WTC11 (cell line): Measurements from ENCODE around the gene UCK2. TPM values are rescaled to one million over a fixed set of nuclear protein-coding genes. Genes with fewer than 3 reads are reported as not detected.

ENCODE experiments used
- ATAC-seq: fragments of 200-7000 bp; cut with Tn5 transposase; 2 replicates; pipeline ENCODE4 v1.10.0; 2021; ENCODE audit warnings: mild to moderate bottlenecking, moderate library complexity
- CTCF ChIA-PET: fragments of 300-600 bp; sonication (Branson Sonifier 250); formaldehyde crosslinking; loops from one replicate; lab custom pipeline; 2021; ENCODE audit warnings: antibody characterized with exemption; lab: Charles Lee
- POLR2A ChIA-PET: fragments of 350-600 bp; sonication (Branson Sonifier 250); formaldehyde crosslinking; loops from one replicate; lab custom pipeline; 2021; ENCODE audit warnings: antibody characterized with exemption; lab: Charles Lee
- DNase-seq: peaks from one replicate; pipeline ENCODE4 v3.0.0; 2021; ENCODE audit warnings: low spot score
- H3K27ac Mint-ChIP-seq: 2 replicates; pipeline ENCODE4 v1.8.0; 2021; ENCODE audit warnings: mixed read lengths
- H3K27me3 Mint-ChIP-seq: 2 replicates; pipeline ENCODE4 v1.8.0; 2021; ENCODE audit warnings: low read depth, mild to moderate bottlenecking, moderate library complexity, mixed read lengths
- H3K36me3 Mint-ChIP-seq: 2 replicates; pipeline ENCODE4 v1.8.0; 2021; ENCODE audit warnings: mixed read lengths
- H3K4me1 Mint-ChIP-seq: 2 replicates; pipeline ENCODE4 v1.8.0; 2022; ENCODE audit warnings: mixed read lengths
- H3K4me3 Mint-ChIP-seq: 2 replicates; pipeline ENCODE4 v1.8.0; 2021; ENCODE audit warnings: mild to moderate bottlenecking, moderate library complexity, mixed read lengths
- H3K9me3 Mint-ChIP-seq: 2 replicates; pipeline ENCODE4 v1.8.0; 2021; ENCODE audit warnings: mixed read lengths
- EMX1 ChIP-seq: fragments of 250-450 bp; sonication (Bioruptor Pico); IDR thresholded peaks from 2 replicates; pipeline ENCODE4 v1.8.0; 2021; ENCODE audit warnings: mild to moderate bottlenecking
- FOXP1 ChIP-seq: sonication (generic); formaldehyde crosslinking; IDR thresholded peaks from 2 replicates; pipeline ENCODE4 v1.8.0; 2022; ENCODE audit warnings: missing genetic modification reagents, mild to moderate bottlenecking, moderate library complexity, borderline replicate concordance
- GABPB1 ChIP-seq: sonication (generic); formaldehyde crosslinking; IDR thresholded peaks from 2 replicates; pipeline ENCODE4 v1.8.1; 2023; ENCODE audit warnings: mild to moderate bottlenecking, missing genetic modification reagents
- GRHL2 ChIP-seq: fragments of 250-450 bp; sonication (Bioruptor Pico); IDR thresholded peaks from 2 replicates; pipeline ENCODE4 v1.8.0; 2022; ENCODE audit warnings: mild to moderate bottlenecking, moderate library complexity; ENCODE audit not compliant: insufficient replicate concordance, severe bottlenecking
- HMGA2 ChIP-seq: fragments of 250-450 bp; sonication (Bioruptor Pico); IDR thresholded peaks from 2 replicates; pipeline ENCODE4 v1.4.0; 2021; ENCODE audit warnings: mild to moderate bottlenecking, moderate library complexity
- KAT7 ChIP-seq: sonication (generic); formaldehyde crosslinking; IDR thresholded peaks from 2 replicates; pipeline ENCODE4 v1.8.1; 2023; ENCODE audit warnings: missing genetic modification reagents, mild to moderate bottlenecking, borderline replicate concordance
- SOX15 ChIP-seq: fragments of 250-450 bp; sonication (Bioruptor Pico); IDR thresholded peaks from 2 replicates; pipeline ENCODE4 v1.9.0; 2021; ENCODE audit warnings: mild to moderate bottlenecking
- TEAD4 ChIP-seq: sonication (generic); formaldehyde crosslinking; IDR thresholded peaks from 2 replicates; pipeline ENCODE4 v1.8.0; 2022; ENCODE audit warnings: mild to moderate bottlenecking, missing genetic modification reagents
- TP53 ChIP-seq: sonication (generic); formaldehyde crosslinking; IDR thresholded peaks from 2 replicates; pipeline ENCODE4 v1.8.1; 2023; ENCODE audit warnings: mild to moderate bottlenecking, missing genetic modification reagents
- ZNF138 ChIP-seq: sonication (generic); formaldehyde crosslinking; conservative IDR thresholded peaks from 2 replicates; pipeline ENCODE4 v1.8.1; 2022; ENCODE audit warnings: mild to moderate bottlenecking, moderate library complexity, missing genetic modification reagents
- ZNF232 ChIP-seq: sonication (generic); formaldehyde crosslinking; IDR thresholded peaks from 2 replicates; pipeline ENCODE4 v1.8.0; 2022; ENCODE audit warnings: mild to moderate bottlenecking, missing genetic modification reagents
- ZNF263 ChIP-seq: sonication (generic); formaldehyde crosslinking; IDR thresholded peaks from 2 replicates; pipeline ENCODE4 v1.8.1; 2022; ENCODE audit warnings: low read depth, mild to moderate bottlenecking, moderate library complexity, missing genetic modification reagents
- ZNF317 ChIP-seq: sonication (generic); formaldehyde crosslinking; IDR thresholded peaks from 2 replicates; pipeline ENCODE4 v1.8.1; 2023; ENCODE audit warnings: low read depth, mild to moderate bottlenecking, moderate library complexity, missing genetic modification reagents, borderline replicate concordance
- total RNA-seq: library from RNA; stranded (reverse); gene quantifications from 3 replicates; pipeline ENCODE4 v1.2.3, GENCODE V29; 2021
- TF ChIP-seq, protein P1 (sequence below): sonication (generic); formaldehyde crosslinking; IDR thresholded peaks from 2 replicates; pipeline ENCODE4 v1.8.0; 2022; ENCODE audit warnings: mild to moderate bottlenecking, missing genetic modification reagents
- TF ChIP-seq, protein P2 (sequence below): sonication (generic); formaldehyde crosslinking; IDR thresholded peaks from 2 replicates; pipeline ENCODE4 v1.8.0; 2023; ENCODE audit warnings: missing genetic modification reagents, mild to moderate bottlenecking, borderline replicate concordance
- TF ChIP-seq, protein P3 (sequence below): sonication (generic); formaldehyde crosslinking; IDR thresholded peaks from 2 replicates; pipeline ENCODE4 v1.8.1; 2023; ENCODE audit warnings: mild to moderate bottlenecking, missing genetic modification reagents
- TF ChIP-seq, protein P4 (sequence below): fragments of 250-450 bp; sonication (Bioruptor Pico); IDR thresholded peaks from 2 replicates; pipeline ENCODE4 v1.8.0; 2021; ENCODE audit warnings: mild to moderate bottlenecking
- TF ChIP-seq, protein P5 (sequence below): sonication (generic); formaldehyde crosslinking; IDR thresholded peaks from 2 replicates; pipeline ENCODE4 v1.8.1; 2022; ENCODE audit warnings: low read depth, missing genetic modification reagents, borderline replicate concordance
- TF ChIP-seq, protein P6 (sequence below): fragments of 250-450 bp; sonication (Bioruptor Pico); IDR thresholded peaks from 2 replicates; pipeline ENCODE4 v1.9.0; 2021; ENCODE audit warnings: moderate library complexity, mild to moderate bottlenecking, inconsistent platforms, borderline replicate concordance
- TF ChIP-seq, protein P7 (sequence below): sonication (generic); formaldehyde crosslinking; IDR thresholded peaks from 2 replicates; pipeline ENCODE4 v1.8.1; 2023; ENCODE audit warnings: mild to moderate bottlenecking, missing genetic modification reagents, moderate library complexity
- TF ChIP-seq, protein P8 (sequence below): sonication (generic); formaldehyde crosslinking; IDR thresholded peaks from 2 replicates; pipeline ENCODE4 v1.8.1; 2023; ENCODE audit warnings: mild to moderate bottlenecking, moderate library complexity, missing genetic modification reagents

Gene UCK2
- total RNA-seq, 1 experiment from 2014 or later = 85.7 TPM

DNA sequence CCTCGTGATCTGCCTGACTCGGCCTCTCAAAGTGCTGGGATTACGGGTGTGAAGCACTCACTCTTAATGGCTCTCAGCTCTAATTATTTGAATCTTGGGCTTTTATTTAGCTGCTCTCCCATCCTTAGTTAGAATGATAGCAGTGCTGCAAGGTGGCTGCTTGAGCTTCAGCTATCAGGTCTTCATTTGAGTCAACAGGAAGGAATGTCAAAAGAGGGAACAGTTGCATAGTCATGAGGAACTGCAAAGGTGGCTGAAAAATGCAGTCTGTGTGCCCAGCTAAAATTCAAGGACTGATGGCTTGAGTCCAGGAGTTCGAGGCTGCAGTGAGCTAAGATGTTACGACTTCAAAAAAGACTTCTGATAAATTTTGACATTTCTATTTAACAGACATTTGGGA is 55.6 kb downstream of the UCK2 start (continued):
- TF ChIP-seq, protein P1, sequence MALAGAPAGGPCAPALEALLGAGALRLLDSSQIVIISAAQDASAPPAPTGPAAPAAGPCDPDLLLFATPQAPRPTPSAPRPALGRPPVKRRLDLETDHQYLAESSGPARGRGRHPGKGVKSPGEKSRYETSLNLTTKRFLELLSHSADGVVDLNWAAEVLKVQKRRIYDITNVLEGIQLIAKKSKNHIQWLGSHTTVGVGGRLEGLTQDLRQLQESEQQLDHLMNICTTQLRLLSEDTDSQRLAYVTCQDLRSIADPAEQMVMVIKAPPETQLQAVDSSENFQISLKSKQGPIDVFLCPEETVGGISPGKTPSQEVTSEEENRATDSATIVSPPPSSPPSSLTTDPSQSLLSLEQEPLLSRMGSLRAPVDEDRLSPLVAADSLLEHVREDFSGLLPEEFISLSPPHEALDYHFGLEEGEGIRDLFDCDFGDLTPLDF (CRISPR knock-in tag) = no peak

DNA sequence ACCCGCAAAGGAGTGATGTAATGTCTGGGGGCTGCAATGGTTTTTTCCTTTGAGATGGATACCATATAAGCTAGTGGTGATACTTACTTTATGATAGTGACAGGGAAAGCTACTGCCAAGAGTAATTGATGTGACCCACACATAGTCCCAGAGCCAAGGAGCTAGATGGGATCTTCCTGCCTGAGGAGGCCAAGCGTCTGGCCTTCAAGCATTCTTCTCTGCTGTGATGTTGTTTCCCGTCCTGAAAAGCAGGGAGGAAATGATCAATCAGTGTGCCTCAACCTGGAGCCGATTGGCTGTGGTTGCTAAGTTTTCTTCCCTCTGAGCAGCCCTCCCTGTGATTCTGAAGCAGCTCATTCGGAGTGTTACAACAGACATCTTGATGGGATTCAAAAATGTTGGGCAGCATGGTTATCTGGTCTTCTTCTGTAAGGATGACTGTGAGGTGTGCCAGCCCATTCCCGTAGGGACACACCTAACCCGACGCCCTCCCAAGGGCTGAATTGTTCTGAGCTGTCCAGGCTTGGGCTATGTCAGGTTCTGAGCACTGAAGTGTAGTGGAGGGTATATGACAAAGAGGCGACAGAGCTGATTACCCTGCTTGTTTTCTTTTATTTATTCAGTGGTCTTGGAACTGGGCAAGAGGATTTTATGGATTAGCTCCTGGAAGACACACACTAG is 56.7 kb downstream of the UCK2 start:
- H3K36me3 Mint-ChIP-seq = peaks cover 1% of the 10 kb centered on the region
- H3K4me1 Mint-ChIP-seq = peaks cover 62% of the 10 kb centered on the region

More for the DNA sequence above, 56.7 kb downstream of the UCK2 start:
- ATAC-seq (peak; percentile 61), DNase-seq (no peak)
- Mint-ChIP-seq H3K9me3 (no peaks in the 10 kb centered on the region), H3K27ac (peak overlapping the region; percentile 54; the same call in 1 of the 2 replicates), H3K27me3 (no peaks in the 10 kb centered on the region), H3K4me3 (no peak overlapping the region)
- CTCF ChIA-PET = interaction anchor here (0.6 to 3.1 kb wide), 7 partner anchors 9 to 595 kb away, joined by 3 to 20 read pairs (median 4); partner anchors contain the start of gene ALDH9A1
- POLR2A ChIA-PET = no interaction called here
- TF ChIP-seq, protein P2, sequence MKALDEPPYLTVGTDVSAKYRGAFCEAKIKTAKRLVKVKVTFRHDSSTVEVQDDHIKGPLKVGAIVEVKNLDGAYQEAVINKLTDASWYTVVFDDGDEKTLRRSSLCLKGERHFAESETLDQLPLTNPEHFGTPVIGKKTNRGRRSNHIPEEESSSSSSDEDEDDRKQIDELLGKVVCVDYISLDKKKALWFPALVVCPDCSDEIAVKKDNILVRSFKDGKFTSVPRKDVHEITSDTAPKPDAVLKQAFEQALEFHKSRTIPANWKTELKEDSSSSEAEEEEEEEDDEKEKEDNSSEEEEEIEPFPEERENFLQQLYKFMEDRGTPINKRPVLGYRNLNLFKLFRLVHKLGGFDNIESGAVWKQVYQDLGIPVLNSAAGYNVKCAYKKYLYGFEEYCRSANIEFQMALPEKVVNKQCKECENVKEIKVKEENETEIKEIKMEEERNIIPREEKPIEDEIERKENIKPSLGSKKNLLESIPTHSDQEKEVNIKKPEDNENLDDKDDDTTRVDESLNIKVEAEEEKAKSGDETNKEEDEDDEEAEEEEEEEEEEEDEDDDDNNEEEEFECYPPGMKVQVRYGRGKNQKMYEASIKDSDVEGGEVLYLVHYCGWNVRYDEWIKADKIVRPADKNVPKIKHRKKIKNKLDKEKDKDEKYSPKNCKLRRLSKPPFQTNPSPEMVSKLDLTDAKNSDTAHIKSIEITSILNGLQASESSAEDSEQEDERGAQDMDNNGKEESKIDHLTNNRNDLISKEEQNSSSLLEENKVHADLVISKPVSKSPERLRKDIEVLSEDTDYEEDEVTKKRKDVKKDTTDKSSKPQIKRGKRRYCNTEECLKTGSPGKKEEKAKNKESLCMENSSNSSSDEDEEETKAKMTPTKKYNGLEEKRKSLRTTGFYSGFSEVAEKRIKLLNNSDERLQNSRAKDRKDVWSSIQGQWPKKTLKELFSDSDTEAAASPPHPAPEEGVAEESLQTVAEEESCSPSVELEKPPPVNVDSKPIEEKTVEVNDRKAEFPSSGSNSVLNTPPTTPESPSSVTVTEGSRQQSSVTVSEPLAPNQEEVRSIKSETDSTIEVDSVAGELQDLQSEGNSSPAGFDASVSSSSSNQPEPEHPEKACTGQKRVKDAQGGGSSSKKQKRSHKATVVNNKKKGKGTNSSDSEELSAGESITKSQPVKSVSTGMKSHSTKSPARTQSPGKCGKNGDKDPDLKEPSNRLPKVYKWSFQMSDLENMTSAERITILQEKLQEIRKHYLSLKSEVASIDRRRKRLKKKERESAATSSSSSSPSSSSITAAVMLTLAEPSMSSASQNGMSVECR (CRISPR knock-in tag) = no peak
- no peak for TF ChIP-seq ZNF138
- TF ChIP-seq FOXP1 (CRISPR knock-in tag) = no peak
- TF ChIP-seq ZNF263 (CRISPR knock-in tag) = no peak
- TF ChIP-seq, protein P3, sequence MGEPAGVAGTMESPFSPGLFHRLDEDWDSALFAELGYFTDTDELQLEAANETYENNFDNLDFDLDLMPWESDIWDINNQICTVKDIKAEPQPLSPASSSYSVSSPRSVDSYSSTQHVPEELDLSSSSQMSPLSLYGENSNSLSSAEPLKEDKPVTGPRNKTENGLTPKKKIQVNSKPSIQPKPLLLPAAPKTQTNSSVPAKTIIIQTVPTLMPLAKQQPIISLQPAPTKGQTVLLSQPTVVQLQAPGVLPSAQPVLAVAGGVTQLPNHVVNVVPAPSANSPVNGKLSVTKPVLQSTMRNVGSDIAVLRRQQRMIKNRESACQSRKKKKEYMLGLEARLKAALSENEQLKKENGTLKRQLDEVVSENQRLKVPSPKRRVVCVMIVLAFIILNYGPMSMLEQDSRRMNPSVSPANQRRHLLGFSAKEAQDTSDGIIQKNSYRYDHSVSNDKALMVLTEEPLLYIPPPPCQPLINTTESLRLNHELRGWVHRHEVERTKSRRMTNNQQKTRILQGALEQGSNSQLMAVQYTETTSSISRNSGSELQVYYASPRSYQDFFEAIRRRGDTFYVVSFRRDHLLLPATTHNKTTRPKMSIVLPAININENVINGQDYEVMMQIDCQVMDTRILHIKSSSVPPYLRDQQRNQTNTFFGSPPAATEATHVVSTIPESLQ (CRISPR knock-in tag) = no peak
- TF ChIP-seq, protein P4, sequence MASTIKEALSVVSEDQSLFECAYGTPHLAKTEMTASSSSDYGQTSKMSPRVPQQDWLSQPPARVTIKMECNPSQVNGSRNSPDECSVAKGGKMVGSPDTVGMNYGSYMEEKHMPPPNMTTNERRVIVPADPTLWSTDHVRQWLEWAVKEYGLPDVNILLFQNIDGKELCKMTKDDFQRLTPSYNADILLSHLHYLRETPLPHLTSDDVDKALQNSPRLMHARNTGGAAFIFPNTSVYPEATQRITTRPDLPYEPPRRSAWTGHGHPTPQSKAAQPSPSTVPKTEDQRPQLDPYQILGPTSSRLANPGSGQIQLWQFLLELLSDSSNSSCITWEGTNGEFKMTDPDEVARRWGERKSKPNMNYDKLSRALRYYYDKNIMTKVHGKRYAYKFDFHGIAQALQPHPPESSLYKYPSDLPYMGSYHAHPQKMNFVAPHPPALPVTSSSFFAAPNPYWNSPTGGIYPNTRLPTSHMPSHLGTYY (CRISPR knock-in tag) = no peak
- TF ChIP-seq, protein P5, sequence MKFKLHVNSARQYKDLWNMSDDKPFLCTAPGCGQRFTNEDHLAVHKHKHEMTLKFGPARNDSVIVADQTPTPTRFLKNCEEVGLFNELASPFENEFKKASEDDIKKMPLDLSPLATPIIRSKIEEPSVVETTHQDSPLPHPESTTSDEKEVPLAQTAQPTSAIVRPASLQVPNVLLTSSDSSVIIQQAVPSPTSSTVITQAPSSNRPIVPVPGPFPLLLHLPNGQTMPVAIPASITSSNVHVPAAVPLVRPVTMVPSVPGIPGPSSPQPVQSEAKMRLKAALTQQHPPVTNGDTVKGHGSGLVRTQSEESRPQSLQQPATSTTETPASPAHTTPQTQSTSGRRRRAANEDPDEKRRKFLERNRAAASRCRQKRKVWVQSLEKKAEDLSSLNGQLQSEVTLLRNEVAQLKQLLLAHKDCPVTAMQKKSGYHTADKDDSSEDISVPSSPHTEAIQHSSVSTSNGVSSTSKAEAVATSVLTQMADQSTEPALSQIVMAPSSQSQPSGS (CRISPR knock-in tag) = no peak
- TF ChIP-seq HMGA2 (CRISPR knock-in tag) = no peak
- no peak for TF ChIP-seq GRHL2 (CRISPR knock-in tag)
- no peak for TF ChIP-seq KAT7 (CRISPR knock-in tag)
- TF ChIP-seq, protein P6, sequence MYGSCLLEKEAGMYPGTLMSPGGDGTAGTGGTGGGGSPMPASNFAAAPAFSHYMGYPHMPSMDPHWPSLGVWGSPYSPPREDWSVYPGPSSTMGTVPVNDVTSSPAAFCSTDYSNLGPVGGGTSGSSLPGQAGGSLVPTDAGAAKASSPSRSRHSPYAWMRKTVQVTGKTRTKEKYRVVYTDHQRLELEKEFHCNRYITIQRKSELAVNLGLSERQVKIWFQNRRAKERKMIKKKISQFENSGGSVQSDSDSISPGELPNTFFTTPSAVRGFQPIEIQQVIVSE = no peak
- no peak for TF ChIP-seq TP53 (CRISPR knock-in tag)
- no peak for TF ChIP-seq TEAD4
- TF ChIP-seq, protein P7, sequence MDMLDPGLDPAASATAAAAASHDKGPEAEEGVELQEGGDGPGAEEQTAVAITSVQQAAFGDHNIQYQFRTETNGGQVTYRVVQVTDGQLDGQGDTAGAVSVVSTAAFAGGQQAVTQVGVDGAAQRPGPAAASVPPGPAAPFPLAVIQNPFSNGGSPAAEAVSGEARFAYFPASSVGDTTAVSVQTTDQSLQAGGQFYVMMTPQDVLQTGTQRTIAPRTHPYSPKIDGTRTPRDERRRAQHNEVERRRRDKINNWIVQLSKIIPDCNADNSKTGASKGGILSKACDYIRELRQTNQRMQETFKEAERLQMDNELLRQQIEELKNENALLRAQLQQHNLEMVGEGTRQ (CRISPR knock-in tag) = no peak
- TF ChIP-seq, protein P8, sequence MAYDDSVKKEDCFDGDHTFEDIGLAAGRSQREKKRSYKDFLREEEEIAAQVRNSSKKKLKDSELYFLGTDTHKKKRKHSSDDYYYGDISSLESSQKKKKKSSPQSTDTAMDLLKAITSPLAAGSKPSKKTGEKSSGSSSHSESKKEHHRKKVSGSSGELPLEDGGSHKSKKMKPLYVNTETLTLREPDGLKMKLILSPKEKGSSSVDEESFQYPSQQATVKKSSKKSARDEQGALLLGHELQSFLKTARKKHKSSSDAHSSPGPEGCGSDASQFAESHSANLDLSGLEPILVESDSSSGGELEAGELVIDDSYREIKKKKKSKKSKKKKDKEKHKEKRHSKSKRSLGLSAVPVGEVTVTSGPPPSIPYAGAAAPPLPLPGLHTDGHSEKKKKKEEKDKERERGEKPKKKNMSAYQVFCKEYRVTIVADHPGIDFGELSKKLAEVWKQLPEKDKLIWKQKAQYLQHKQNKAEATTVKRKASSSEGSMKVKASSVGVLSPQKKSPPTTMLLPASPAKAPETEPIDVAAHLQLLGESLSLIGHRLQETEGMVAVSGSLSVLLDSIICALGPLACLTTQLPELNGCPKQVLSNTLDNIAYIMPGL = no peak
- no peak for TF ChIP-seq GABPB1 (CRISPR knock-in tag)
- TF ChIP-seq EMX1 (CRISPR knock-in tag) = no peak
- no peak for TF ChIP-seq SOX15 (CRISPR knock-in tag)
- no peak for TF ChIP-seq ZNF232 (CRISPR knock-in tag)
- no peak for TF ChIP-seq ZNF317 (CRISPR knock-in tag)
